ENCODE data around the gene CCDC192.

The CCDC192 gene

DNA sequence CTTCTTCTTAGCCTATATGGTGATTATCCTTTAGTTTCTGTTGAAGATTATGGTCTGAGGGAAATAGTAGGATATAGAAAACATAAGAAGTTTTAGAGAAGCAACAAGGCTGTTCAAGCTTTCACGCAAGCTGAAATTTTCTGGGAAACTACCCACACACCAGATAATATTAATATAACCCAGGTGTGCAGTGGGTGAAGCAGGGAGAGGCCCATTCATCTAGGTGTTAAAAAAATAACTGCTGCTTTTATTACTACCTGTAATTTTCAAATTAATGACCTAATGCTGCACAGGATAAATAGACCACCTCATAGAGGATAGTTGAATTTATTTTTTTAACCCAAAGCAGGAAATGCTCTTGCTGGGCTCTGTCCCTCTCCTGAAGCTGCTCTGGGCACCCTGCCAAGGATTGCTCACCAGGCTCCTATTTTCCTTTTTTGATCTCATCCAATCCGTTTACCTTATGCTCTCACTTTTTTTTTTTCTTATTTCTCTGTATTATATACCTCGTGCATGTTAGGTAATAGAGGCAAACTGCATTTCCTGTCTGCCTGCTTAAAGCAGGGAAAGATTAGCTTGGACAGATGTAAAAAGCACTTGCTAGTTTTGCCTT, 256.1 kb downstream of the CCDC192 start (continued):
- TF ChIP-seq GLIS2 (tag by site-specific recombination; IDR thresholded peaks at IDR 0.05), result no peak
- TF ChIP-seq ZNF48 (tag by site-specific recombination; IDR thresholded peaks at IDR 0.05), result no peak
- no peak for TF ChIP-seq ZNF274 (IDR thresholded peaks at IDR 0.05; ENCODE audit: low read length)
- no peak for TF ChIP-seq ZNF274 (tag by site-specific recombination; IDR thresholded peaks at IDR 0.05; ENCODE audit: borderline replicate concordance)
- no peak for TF ChIP-seq ZNF571 (tag by site-specific recombination; IDR thresholded peaks at IDR 0.05)
- TF ChIP-seq ZFP37 (tag by site-specific recombination; IDR thresholded peaks at IDR 0.05), result no peak
- TF ChIP-seq GLIS1 (tag by site-specific recombination; IDR thresholded peaks at IDR 0.05), result peak; percentile 74
- TF ChIP-seq, protein P1, sequence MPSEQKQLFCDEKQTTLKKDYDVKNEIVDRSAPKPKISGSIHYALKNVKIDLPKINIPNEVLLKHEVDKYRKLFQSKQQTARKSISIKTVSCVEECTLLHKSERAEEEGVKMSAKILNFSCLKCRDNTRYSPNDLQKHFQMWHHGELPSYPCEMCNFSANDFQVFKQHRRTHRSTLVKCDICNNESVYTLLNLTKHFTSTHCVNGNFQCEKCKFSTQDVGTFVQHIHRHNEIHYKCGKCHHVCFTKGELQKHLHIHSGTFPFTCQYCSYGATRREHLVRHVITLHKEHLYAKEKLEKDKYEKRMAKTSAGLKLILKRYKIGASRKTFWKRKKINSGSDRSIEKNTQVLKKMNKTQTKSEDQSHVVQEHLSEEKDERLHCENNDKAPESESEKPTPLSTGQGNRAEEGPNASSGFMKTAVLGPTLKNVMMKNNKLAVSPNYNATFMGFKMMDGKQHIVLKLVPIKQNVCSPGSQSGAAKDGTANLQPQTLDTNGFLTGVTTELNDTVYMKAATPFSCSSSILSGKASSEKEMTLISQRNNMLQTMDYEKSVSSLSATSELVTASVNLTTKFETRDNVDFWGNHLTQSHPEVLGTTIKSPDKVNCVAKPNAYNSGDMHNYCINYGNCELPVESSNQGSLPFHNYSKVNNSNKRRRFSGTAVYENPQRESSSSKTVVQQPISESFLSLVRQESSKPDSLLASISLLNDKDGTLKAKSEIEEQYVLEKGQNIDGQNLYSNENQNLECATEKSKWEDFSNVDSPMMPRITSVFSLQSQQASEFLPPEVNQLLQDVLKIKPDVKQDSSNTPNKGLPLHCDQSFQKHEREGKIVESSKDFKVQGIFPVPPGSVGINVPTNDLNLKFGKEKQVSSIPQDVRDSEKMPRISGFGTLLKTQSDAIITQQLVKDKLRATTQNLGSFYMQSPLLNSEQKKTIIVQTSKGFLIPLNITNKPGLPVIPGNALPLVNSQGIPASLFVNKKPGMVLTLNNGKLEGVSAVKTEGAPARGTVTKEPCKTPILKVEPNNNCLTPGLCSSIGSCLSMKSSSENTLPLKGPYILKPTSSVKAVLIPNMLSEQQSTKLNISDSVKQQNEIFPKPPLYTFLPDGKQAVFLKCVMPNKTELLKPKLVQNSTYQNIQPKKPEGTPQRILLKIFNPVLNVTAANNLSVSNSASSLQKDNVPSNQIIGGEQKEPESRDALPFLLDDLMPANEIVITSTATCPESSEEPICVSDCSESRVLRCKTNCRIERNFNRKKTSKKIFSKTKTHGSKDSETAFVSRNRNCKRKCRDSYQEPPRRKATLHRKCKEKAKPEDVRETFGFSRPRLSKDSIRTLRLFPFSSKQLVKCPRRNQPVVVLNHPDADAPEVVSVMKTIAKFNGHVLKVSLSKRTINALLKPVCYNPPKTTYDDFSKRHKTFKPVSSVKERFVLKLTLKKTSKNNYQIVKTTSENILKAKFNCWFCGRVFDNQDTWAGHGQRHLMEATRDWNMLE (tag by site-specific recombination; conservative IDR thresholded peaks at IDR 0.05; ENCODE audit: low read depth), result 0 out of 2 replicates have a peak, but pooled peaks have one; percentile 30
- no peak for TF ChIP-seq ZNF624 (tag by site-specific recombination; IDR thresholded peaks at IDR 0.05)
- TF ChIP-seq, protein P2, sequence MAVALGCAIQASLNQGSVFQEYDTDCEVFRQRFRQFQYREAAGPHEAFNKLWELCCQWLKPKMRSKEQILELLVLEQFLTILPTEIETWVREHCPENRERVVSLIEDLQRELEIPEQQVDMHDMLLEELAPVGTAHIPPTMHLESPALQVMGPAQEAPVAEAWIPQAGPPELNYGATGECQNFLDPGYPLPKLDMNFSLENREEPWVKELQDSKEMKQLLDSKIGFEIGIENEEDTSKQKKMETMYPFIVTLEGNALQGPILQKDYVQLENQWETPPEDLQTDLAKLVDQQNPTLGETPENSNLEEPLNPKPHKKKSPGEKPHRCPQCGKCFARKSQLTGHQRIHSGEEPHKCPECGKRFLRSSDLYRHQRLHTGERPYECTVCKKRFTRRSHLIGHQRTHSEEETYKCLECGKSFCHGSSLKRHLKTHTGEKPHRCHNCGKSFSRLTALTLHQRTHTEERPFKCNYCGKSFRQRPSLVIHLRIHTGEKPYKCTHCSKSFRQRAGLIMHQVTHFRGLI (tag by site-specific recombination; IDR thresholded peaks at IDR 0.05), result peak; percentile 61; the same call in 1 of the 2 replicates
- TF ChIP-seq, protein P3, sequence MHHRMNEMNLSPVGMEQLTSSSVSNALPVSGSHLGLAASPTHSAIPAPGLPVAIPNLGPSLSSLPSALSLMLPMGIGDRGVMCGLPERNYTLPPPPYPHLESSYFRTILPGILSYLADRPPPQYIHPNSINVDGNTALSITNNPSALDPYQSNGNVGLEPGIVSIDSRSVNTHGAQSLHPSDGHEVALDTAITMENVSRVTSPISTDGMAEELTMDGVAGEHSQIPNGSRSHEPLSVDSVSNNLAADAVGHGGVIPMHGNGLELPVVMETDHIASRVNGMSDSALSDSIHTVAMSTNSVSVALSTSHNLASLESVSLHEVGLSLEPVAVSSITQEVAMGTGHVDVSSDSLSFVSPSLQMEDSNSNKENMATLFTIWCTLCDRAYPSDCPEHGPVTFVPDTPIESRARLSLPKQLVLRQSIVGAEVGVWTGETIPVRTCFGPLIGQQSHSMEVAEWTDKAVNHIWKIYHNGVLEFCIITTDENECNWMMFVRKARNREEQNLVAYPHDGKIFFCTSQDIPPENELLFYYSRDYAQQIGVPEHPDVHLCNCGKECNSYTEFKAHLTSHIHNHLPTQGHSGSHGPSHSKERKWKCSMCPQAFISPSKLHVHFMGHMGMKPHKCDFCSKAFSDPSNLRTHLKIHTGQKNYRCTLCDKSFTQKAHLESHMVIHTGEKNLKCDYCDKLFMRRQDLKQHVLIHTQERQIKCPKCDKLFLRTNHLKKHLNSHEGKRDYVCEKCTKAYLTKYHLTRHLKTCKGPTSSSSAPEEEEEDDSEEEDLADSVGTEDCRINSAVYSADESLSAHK (tag by site-specific recombination; IDR thresholded peaks at IDR 0.05), result no peak
- 0 out of 2 replicates have a peak, but pooled peaks have one; percentile 22 for TF ChIP-seq ZNF214 (tag by site-specific recombination; IDR thresholded peaks at IDR 0.05; ENCODE audit: borderline replicate concordance)
- TF ChIP-seq ZNF629 (tag by site-specific recombination; IDR thresholded peaks at IDR 0.05), result peak; percentile 55
- TF ChIP-seq IKZF3 (tag by site-specific recombination; IDR thresholded peaks at IDR 0.05), result 0 out of 2 replicates have a peak, but pooled peaks have one; percentile 10
- TF ChIP-seq ZNF184 (tag by site-specific recombination; IDR thresholded peaks at IDR 0.05), result peak; percentile 62; the same call in 1 of the 2 replicates
- TF ChIP-seq, protein P4, sequence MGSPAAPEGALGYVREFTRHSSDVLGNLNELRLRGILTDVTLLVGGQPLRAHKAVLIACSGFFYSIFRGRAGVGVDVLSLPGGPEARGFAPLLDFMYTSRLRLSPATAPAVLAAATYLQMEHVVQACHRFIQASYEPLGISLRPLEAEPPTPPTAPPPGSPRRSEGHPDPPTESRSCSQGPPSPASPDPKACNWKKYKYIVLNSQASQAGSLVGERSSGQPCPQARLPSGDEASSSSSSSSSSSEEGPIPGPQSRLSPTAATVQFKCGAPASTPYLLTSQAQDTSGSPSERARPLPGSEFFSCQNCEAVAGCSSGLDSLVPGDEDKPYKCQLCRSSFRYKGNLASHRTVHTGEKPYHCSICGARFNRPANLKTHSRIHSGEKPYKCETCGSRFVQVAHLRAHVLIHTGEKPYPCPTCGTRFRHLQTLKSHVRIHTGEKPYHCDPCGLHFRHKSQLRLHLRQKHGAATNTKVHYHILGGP (tag by site-specific recombination; IDR thresholded peaks at IDR 0.05), result no peak
- no peak for TF ChIP-seq ZSCAN16 (tag by site-specific recombination; IDR thresholded peaks at IDR 0.05)
- no peak for TF ChIP-seq ZNF510 (tag by site-specific recombination; IDR thresholded peaks at IDR 0.05; ENCODE audit: insufficient replicate concordance)
- TF ChIP-seq ZNF660 (tag by site-specific recombination; IDR thresholded peaks at IDR 0.05), result peak; percentile 60; the same call in 1 of the 2 replicates
- TF ChIP-seq, protein P5, sequence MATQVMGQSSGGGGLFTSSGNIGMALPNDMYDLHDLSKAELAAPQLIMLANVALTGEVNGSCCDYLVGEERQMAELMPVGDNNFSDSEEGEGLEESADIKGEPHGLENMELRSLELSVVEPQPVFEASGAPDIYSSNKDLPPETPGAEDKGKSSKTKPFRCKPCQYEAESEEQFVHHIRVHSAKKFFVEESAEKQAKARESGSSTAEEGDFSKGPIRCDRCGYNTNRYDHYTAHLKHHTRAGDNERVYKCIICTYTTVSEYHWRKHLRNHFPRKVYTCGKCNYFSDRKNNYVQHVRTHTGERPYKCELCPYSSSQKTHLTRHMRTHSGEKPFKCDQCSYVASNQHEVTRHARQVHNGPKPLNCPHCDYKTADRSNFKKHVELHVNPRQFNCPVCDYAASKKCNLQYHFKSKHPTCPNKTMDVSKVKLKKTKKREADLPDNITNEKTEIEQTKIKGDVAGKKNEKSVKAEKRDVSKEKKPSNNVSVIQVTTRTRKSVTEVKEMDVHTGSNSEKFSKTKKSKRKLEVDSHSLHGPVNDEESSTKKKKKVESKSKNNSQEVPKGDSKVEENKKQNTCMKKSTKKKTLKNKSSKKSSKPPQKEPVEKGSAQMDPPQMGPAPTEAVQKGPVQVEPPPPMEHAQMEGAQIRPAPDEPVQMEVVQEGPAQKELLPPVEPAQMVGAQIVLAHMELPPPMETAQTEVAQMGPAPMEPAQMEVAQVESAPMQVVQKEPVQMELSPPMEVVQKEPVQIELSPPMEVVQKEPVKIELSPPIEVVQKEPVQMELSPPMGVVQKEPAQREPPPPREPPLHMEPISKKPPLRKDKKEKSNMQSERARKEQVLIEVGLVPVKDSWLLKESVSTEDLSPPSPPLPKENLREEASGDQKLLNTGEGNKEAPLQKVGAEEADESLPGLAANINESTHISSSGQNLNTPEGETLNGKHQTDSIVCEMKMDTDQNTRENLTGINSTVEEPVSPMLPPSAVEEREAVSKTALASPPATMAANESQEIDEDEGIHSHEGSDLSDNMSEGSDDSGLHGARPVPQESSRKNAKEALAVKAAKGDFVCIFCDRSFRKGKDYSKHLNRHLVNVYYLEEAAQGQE (tag by site-specific recombination; IDR thresholded peaks at IDR 0.05), result peak; percentile 53; the same call in 1 of the 2 replicates
- no peak for TF ChIP-seq KLF8 (tag by site-specific recombination; IDR thresholded peaks at IDR 0.05)
- peak; percentile 29; the same call in 1 of the 2 replicates for TF ChIP-seq OSR2 (tag by site-specific recombination; IDR thresholded peaks at IDR 0.05)
- TF ChIP-seq, protein P6, sequence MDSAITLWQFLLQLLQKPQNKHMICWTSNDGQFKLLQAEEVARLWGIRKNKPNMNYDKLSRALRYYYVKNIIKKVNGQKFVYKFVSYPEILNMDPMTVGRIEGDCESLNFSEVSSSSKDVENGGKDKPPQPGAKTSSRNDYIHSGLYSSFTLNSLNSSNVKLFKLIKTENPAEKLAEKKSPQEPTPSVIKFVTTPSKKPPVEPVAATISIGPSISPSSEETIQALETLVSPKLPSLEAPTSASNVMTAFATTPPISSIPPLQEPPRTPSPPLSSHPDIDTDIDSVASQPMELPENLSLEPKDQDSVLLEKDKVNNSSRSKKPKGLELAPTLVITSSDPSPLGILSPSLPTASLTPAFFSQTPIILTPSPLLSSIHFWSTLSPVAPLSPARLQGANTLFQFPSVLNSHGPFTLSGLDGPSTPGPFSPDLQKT (IDR thresholded peaks at IDR 0.05; ENCODE audit: borderline replicate concordance, low read depth, low read length), result no peak
- no peak for TF ChIP-seq HOXC10 (CRISPR knock-in tag; IDR thresholded peaks at IDR 0.05)
